HG03064 (cell line): Measurements from ENCODE around the gene CCDC120.

Experiments used
- ATAC-seq: cut with Tn5 transposase; IDR thresholded peaks from one replicate; pipeline ENCODE4 v1.9.1; 2021; ENCODE audit warnings: low read depth; ENCODE audit not compliant: unreplicated experiment

CCDC120 gene

GRCh38 chrX:49100704-49101628 is 42.2 kb downstream of the CCDC120 start:
- peak; percentile 84 for ATAC-seq

- ATAC-seq: peak; percentile 9
These were observed 42.8 kb downstream of the CCDC120 start for GRCh38 chrX:49101629-49101984.

- ATAC-seq: no peak
These were observed 43.4 kb downstream of the CCDC120 start for GRCh38 chrX:49102190-49102589.

GRCh38 chrX:49103637-49104036 is 44.8 kb downstream of the CCDC120 start:
- no peak for ATAC-seq

DNA sequence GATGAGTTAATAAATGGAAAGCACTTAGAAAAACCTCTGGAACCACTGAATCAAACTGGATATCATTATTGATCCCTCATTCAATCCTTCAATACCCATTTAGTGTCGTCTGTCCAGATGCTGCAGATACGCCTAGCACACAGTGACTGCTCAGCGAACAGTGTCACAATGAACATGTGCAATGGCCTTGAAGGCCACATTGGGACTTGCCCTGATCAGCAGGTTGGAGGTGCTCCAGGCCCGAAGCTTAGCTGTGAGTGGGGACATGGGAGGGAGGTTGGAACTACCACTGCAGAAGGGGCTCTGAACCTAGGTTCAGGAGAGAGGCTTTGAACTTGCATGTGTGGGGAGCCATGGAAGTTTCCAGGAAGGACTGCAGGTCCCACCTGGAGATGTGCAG is 47.5 kb downstream of the CCDC120 start:
- ATAC-seq: no peak

- no peak for ATAC-seq
These were observed 48.1 kb downstream of the CCDC120 start for GRCh38 chrX:49106930-49107329.

GRCh38 chrX:49108641-49109040 is 49.8 kb downstream of the CCDC120 start:
- no peak for ATAC-seq

GRCh38 chrX:49110417-49110816 is 51.6 kb downstream of the CCDC120 start:
- no peak for ATAC-seq

DNA sequence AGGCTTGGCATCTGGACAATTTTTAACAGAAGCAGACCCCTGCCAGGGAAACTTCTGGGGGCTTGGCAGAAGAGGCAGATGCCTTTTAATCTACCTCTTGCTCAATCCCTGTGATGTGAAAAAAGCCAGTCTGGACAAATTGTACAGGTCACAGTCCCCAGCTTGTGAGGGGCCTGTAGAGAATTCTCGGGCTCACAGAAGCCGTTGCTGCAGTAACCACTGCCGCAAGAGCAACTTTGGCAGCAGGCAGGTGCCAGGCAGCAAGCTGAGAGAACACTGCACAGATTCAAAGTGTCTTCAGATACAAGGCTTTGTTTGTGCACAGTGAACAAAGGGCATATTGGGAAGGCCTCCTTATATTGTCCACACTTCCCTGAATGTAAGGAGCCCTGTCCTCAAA is 53.0 kb downstream of the CCDC120 start:
- ATAC-seq: no peak

DNA sequence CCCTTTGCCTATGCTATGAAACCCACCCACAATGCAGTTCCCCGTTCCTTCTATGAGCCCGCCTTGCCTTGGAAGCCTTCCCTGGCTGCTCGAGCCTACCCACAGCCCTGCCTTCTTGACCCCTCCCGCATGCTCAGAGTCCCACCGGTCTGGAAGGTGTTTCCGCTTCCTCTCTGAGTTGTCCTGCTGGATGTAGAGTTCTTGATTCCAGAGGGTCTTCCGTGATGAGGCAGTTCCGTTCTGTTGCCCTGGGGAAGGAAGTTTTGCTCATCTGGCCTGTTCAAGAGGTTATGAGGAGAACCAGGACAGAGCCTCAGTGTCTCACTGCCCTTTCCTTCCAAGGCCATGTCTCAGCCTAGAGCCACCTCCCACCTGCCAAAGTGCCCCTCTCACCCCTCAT is 57.3 kb downstream of the CCDC120 start:
- no peak for ATAC-seq

DNA sequence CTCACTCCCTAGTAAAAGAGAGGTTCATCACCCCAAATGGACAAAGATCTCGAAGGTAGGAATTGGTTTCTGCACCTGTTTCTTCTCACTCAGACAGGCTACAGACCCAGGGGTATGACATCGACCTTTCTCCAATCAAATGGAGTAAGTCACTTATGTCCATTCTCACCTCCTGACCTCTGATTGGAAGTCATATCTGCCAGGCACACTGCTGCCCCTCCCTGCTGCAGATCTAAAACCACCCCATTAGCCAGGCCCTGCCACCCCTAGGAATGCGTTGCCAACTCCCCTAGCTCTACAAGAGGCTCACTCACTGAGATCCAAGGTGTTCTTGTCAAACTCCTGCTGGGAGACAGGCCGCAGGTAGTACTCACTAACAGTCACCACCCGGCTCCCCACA is 57.9 kb downstream of the CCDC120 start:
- ATAC-seq: no peak

- ATAC-seq: no peak
These were observed 58.8 kb downstream of the CCDC120 start for GRCh38 chrX:49117581-49117980.
